IMR-90 (cell line): ENCODE data around the gene ULK1. TPM values are rescaled to one million over a fixed set of nuclear protein-coding genes. Genes with fewer than 3 reads are reported as not detected.
A peak's percentile ranks its signal among the peaks of the same experiment; 100 is the strongest.

Source experiments
- ATAC-seq: fragments of 200-7000 bp; cut with Tn5 transposase; 2 replicates; pipeline ENCODE4 v1.9.1; 2020; ENCODE audit warnings: low read depth, mild to moderate bottlenecking, moderate library complexity
- BruUV-seq: library from RNA; stranded (reverse); fragments of 400-500 nt; replicated peaks from 2 replicates; lab custom pipeline; 2021; lab: Mats Ljungman, UMichigan
- CTCF ChIA-PET: fragments of 300-600 bp; formaldehyde crosslinking; extraction: SDS; loops from one replicate; lab custom pipeline; 2021; ENCODE audit warnings: antibody characterized with exemption; lab: Yijun Ruan, JAX
- POLR2A ChIA-PET: fragments of 300-600 bp; sonication (Branson Sonifier 250); formaldehyde crosslinking; loops from one replicate; lab custom pipeline; 2022; ENCODE audit warnings: antibody characterized with exemption; ENCODE audit not compliant: unreplicated experiment; lab: Charles Lee
- DNase-seq: peaks from one replicate; pipeline ENCODE4 v3.0.0; 2013
- H2AFZ ChIP-seq: replicated peaks from 2 replicates; pipeline ENCODE3; 2013; ENCODE audit warnings: low read length, mild to moderate bottlenecking; ENCODE audit not compliant: poor library complexity
- H2AK5ac ChIP-seq: 2 replicates; pipeline ENCODE4 v1.6.1; 2013; ENCODE audit warnings: low read depth, low read length, inconsistent platforms
- H2AK9ac ChIP-seq: replicated peaks from 2 replicates; pipeline ENCODE3; 2013; ENCODE audit warnings: mild to moderate bottlenecking, low read depth, low read length, moderate library complexity; ENCODE audit not compliant: poor library complexity
- H2BK120ac ChIP-seq: 2 replicates; pipeline ENCODE4 v1.6.1; 2013; ENCODE audit warnings: low read depth, low read length, inconsistent platforms
- H2BK15ac ChIP-seq: 3 replicates; pipeline ENCODE4 v1.6.1; 2013; ENCODE audit warnings: low read depth, low read length, inconsistent platforms
- H2BK20ac ChIP-seq: 2 replicates; pipeline ENCODE4 v1.6.1; 2013; ENCODE audit warnings: low read depth, mild to moderate bottlenecking, inconsistent platforms, low read length, moderate library complexity
- H2BK5ac ChIP-seq: 2 replicates; pipeline ENCODE4 v1.6.1; 2013; ENCODE audit warnings: mild to moderate bottlenecking, low read depth, low read length, inconsistent platforms; ENCODE audit not compliant: poor library complexity, severe bottlenecking
- H3K14ac ChIP-seq: replicated peaks from 2 replicates; pipeline ENCODE4 v1.6.1; 2013; ENCODE audit warnings: low read depth, low read length, inconsistent platforms
- H3K18ac ChIP-seq: 2 replicates; pipeline ENCODE4 v1.6.1; 2013; ENCODE audit warnings: low read depth, low read length, control low read depth
- H3K23ac ChIP-seq: 2 replicates; pipeline ENCODE4 v1.6.1; 2013; ENCODE audit warnings: low read depth, low read length, inconsistent platforms
- H3K27ac ChIP-seq: 2 replicates; pipeline ENCODE4 v1.5.1; 2013; ENCODE audit warnings: mild to moderate bottlenecking, control low read depth, low read length; ENCODE audit not compliant: insufficient read depth
- H3K27me3 ChIP-seq: 2 replicates; pipeline ENCODE4 v1.6.1; 2013; ENCODE audit warnings: low read length; ENCODE audit not compliant: control insufficient read depth, insufficient read depth
- H3K36me3 ChIP-seq: 2 replicates; pipeline ENCODE4 v1.6.1; 2013; ENCODE audit warnings: low read length, mixed read lengths; ENCODE audit not compliant: control insufficient read depth, insufficient read depth
- H3K4ac ChIP-seq: 2 replicates; pipeline ENCODE4 v1.6.1; 2013; ENCODE audit warnings: low read depth, low read length, inconsistent platforms
- H3K4me1 ChIP-seq: 2 replicates; pipeline ENCODE4 v1.6.1; 2013; ENCODE audit warnings: low read length, mixed read lengths; ENCODE audit not compliant: control insufficient read depth, insufficient read depth
- H3K4me2 ChIP-seq: 2 replicates; pipeline ENCODE4 v1.6.1; 2013; ENCODE audit warnings: low read depth, mild to moderate bottlenecking, control low read depth, low read length, moderate library complexity
- H3K4me3 ChIP-seq: 2 replicates; pipeline ENCODE4 v1.5.1; 2013; ENCODE audit warnings: low read depth, mild to moderate bottlenecking, control low read depth, low read length, moderate library complexity; ENCODE audit not compliant: insufficient read depth
- H3K56ac ChIP-seq: 2 replicates; pipeline ENCODE4 v1.6.1; 2013; ENCODE audit warnings: low read length, inconsistent platforms; ENCODE audit not compliant: insufficient read depth; ENCODE audit errors: extremely low read depth
- H3K79me1 ChIP-seq, 2 experiments: 2 replicates each; pipeline ENCODE4 v1.6.1; 2013; ENCODE audit warnings: low read length in 2 of 2, inconsistent platforms in 1 of 2, low read depth in 1 of 2
- H3K9ac ChIP-seq: 2 replicates; pipeline ENCODE4 v1.6.1; 2013; ENCODE audit warnings: low read depth, low read length, control low read depth
- H3K9me1 ChIP-seq: 2 replicates; pipeline ENCODE4 v1.6.1; 2013; ENCODE audit warnings: low read length, inconsistent platforms; ENCODE audit not compliant: insufficient read depth
- H3K9me3 ChIP-seq: 2 replicates; pipeline ENCODE4 v1.6.1; 2013; ENCODE audit warnings: low read length; ENCODE audit not compliant: control insufficient read depth, insufficient read depth
- H4K20me1 ChIP-seq: 2 replicates; pipeline ENCODE4 v1.6.1; 2013; ENCODE audit warnings: low read length, inconsistent platforms; ENCODE audit not compliant: insufficient read depth
- H4K5ac ChIP-seq: 2 replicates; pipeline ENCODE4 v1.6.1; 2013; ENCODE audit warnings: mild to moderate bottlenecking, low read depth, low read length, control low read depth
- H4K8ac ChIP-seq, 2 experiments: 2 replicates each; pipeline ENCODE4 v1.6.1; 2013; ENCODE audit warnings: low read depth in 2 of 2, low read length in 2 of 2, control low read depth in 1 of 2, inconsistent platforms in 1 of 2
- H4K91ac ChIP-seq: 2 replicates; pipeline ENCODE4 v1.6.1; 2013; ENCODE audit warnings: low read depth, low read length, inconsistent platforms; ENCODE audit not compliant: insufficient read depth
- BHLHE40 ChIP-seq: fragments of 150-350 bp; IDR thresholded peaks from 2 replicates; pipeline ENCODE4 v1.6.1; 2016; ENCODE audit warnings: mild to moderate bottlenecking, low read depth, low read length
- CEBPB ChIP-seq: IDR thresholded peaks from 2 replicates; pipeline ENCODE4 v1.6.1; 2012; ENCODE audit warnings: low read depth, low read length, improper control_type of control experiment
- MAFK ChIP-seq: IDR thresholded peaks from 2 replicates; pipeline ENCODE4 v1.6.1; 2012; ENCODE audit warnings: low read depth, low read length, improper control_type of control experiment
- MXI1 ChIP-seq: IDR thresholded peaks from 2 replicates; pipeline ENCODE4 v1.6.1; 2012; ENCODE audit warnings: low read depth, mild to moderate bottlenecking, low read length, moderate library complexity, borderline replicate concordance
- RAD21 ChIP-seq: IDR thresholded peaks from 2 replicates; pipeline ENCODE4 v1.6.1; 2012; ENCODE audit warnings: low read length, improper control_type of control experiment
- RFX5 ChIP-seq: IDR thresholded peaks from 2 replicates; pipeline ENCODE4 v1.8.0; 2012; ENCODE audit warnings: low read depth, mild to moderate bottlenecking, low read length, moderate library complexity
- SMC3 ChIP-seq: fragments of 150-350 bp; IDR thresholded peaks from 2 replicates; pipeline ENCODE4 v1.6.1; 2016; ENCODE audit warnings: low read depth, mild to moderate bottlenecking, antibody characterized with exemption, low read length, moderate library complexity
- WGBS, 2 experiments: methylation state at CpG; one replicate each; pipeline versions ENCODE4 v1.1.5 to v1.1.7; 2013; ENCODE audit warnings: missing lambda C conversion rate in 2 of 2; ENCODE audit not compliant: insufficient read length in 1 of 2; ENCODE audit errors: extremely low coverage in 2 of 2; 5-methylcytosine and 5-hydroxymethylcytosine counted together
- dilution Hi-C: fragments of 300-500 bp; cut with HindIII; formaldehyde crosslinking; loops from one replicate; pipeline ENCODE4 v1.14.3; 2018; ENCODE audit warnings: low sequenced_read_pairs; ENCODE audit not compliant: unreplicated experiment
- in situ Hi-C: fragments of 300-500 bp; cut with MboI; formaldehyde crosslinking; loops from 3 replicates; pipeline ENCODE4 v1.14.3; 2019; ENCODE audit warnings: low sequenced_read_pairs, inconsistent platforms, mixed read lengths
- intact Hi-C: fragments of 100-400 bp; cut with micrococcal nuclease; formaldehyde crosslinking; loops from 2 replicates; pipeline ENCODE4 v1.10.0; 2022
- polyA plus RNA-seq, 3 experiments: library from polyadenylated mRNA; depleted of rRNA; stranded (reverse); fragments of >200 nt; gene quantifications; 2 replicates each; pipeline ENCODE4 v1.2.3, GENCODE V29; 2012; ENCODE audit warnings: low replicate concordance in 1 of 3
- total RNA-seq: library from RNA; depleted of rRNA; stranded (reverse); fragments of >200 nt; gene quantifications from 2 replicates; pipeline ENCODE4 v1.2.3, GENCODE V29; 2012
- TF ChIP-seq, protein P1 (sequence below): fragments of 150-350 bp; IDR thresholded peaks from 2 replicates; pipeline ENCODE4 v1.6.1; 2016; ENCODE audit warnings: low read depth, mild to moderate bottlenecking, low read length, moderate library complexity, borderline replicate concordance
- TF ChIP-seq, protein P2 (sequence below): fragments of 150-350 bp; IDR thresholded peaks from 2 replicates; pipeline ENCODE4 v1.6.1; 2017; ENCODE audit warnings: mild to moderate bottlenecking, antibody characterized with exemption, low read length, low read depth

Gene ULK1
- total and polyA plus RNA-seq, 2 of the 4 experiments (the other 2 are of a cell fraction), result 1.8 to 19.2 TPM

DNA sequence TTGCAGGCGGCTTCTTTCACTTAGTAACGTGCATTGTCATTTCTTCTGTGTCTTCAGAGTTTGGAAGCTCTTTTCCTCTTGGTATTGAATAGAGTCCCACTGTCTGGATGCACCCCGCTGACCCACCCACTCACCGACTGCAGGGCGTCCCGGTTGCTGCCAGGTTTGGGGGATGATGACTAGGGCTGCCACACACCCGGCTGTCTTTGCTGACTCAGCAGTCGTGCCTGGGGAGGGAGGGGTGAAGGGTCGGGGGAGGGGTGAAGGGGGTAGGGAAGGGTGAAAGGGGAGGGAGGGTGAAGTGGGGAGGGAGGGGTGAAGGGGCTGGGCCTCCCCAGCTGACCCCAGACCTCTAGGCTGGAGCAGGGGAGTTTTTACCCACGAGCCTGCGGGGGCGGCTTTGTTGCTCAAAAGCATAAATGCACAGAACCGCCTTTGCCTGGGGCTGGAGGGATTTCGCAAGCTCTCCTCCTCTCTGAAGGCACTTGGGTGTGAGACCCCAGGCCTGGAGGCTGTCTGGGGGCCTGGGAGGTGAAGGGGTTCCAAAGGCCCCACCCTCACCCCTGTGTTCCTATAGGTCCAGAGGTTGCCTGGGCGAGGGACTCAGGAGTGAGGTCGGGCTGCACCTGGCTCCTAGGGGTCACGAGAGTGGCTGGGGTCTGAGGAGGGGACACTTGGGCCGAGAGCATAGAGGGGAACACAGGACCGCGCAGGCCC lies 31.3 kb upstream of the ULK1 start:
- Histone ChIP-seq H2BK15ac (no peak overlapping the region), H3K23ac (no peak overlapping the region), H3K4me1 (peaks cover 8% of the 10 kb centered on the region), H2BK20ac (no peak overlapping the region), H4K20me1 (no peaks in the 10 kb centered on the region), H2AFZ (peak overlapping the region; percentile 72), H2AK5ac (0 out of 2 replicates have a peak overlapping the region, but pooled peaks have one; percentile 51), H3K4me3 (no peak overlapping the region), H4K91ac (no peak overlapping the region), H3K56ac (no peak overlapping the region), H2BK5ac (no peak overlapping the region), H3K36me3 (no peaks in the 10 kb centered on the region), H2AK9ac (peak overlapping the region; percentile 82), H3K9me3 (no peaks in the 10 kb centered on the region), H3K18ac (no peak overlapping the region), H4K5ac (no peak overlapping the region), H3K14ac (no peak overlapping the region), H3K4me2 (no peak overlapping the region), H3K79me1 (no peaks in the 10 kb centered on the region), H3K9ac (no peak overlapping the region), H3K9me1 (peaks cover 7% of the 10 kb centered on the region), H3K27ac (no peak overlapping the region), H3K4ac (no peak overlapping the region), H4K8ac (no peak overlapping the region), H3K27me3 (no peaks in the 10 kb centered on the region), H2BK120ac (0 out of 2 replicates have a peak overlapping the region, but pooled peaks have one; percentile 3)
- WGBS, 2 experiments, result no CpG with 5 or more reads among the region's 20 CpGs
- TF ChIP-seq, protein P1, sequence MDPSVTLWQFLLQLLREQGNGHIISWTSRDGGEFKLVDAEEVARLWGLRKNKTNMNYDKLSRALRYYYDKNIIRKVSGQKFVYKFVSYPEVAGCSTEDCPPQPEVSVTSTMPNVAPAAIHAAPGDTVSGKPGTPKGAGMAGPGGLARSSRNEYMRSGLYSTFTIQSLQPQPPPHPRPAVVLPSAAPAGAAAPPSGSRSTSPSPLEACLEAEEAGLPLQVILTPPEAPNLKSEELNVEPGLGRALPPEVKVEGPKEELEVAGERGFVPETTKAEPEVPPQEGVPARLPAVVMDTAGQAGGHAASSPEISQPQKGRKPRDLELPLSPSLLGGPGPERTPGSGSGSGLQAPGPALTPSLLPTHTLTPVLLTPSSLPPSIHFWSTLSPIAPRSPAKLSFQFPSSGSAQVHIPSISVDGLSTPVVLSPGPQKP, result no peak
- TF ChIP-seq MAFK (peak; percentile 96), RFX5 (no peak), MXI1 (no peak), CEBPB (peak; percentile 74), SMC3 (no peak), BHLHE40 (no peak), RAD21 (no peak)
- TF ChIP-seq, protein P2, sequence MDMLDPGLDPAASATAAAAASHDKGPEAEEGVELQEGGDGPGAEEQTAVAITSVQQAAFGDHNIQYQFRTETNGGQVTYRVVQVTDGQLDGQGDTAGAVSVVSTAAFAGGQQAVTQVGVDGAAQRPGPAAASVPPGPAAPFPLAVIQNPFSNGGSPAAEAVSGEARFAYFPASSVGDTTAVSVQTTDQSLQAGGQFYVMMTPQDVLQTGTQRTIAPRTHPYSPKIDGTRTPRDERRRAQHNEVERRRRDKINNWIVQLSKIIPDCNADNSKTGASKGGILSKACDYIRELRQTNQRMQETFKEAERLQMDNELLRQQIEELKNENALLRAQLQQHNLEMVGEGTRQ, result no peak
- POLR2A ChIA-PET, result no interaction called here
- ATAC-seq (no peak), DNase-seq (no peak)
- CTCF ChIA-PET, result no interaction called here
- in situ Hi-C loops, result no loop called here
- dilution Hi-C loops, result no loop called here
- intact Hi-C loops, result no loop called here
- no TSS peak for BruUV-seq
